GM10266 (cell line): ENCODE data around the gene ZNF669.
A peak's percentile ranks its signal among the peaks of the same experiment; 100 is the strongest.
"Not testable (repeated sequence)": the region's sequence is repeated elsewhere in the genome, so short reads cannot be mapped to it uniquely, and the experiment has no call there.

Source experiments
- DNase-seq: peaks from one replicate; pipeline ENCODE4 v3.0.0; 2012; ENCODE audit errors: extremely low spot score
- CTCF ChIP-seq: IDR thresholded peaks from 2 replicates; pipeline ENCODE4 v1.5.1; 2012; ENCODE audit warnings: mild to moderate bottlenecking, low read depth; ENCODE audit not compliant: control insufficient read depth, insufficient read depth; ENCODE audit errors: missing control alignments

ZNF669 gene

GRCh38 chr1:247121382-247121781, 17.2 kb upstream of the ZNF669 start:
- TF ChIP-seq CTCF, result no peak
- DNase-seq, result no peak

- DNase-seq, result not testable (repeated sequence)
Measured at GRCh38 chr1:247120408-247120668, 16.2 kb upstream of the ZNF669 start.

GRCh38 chr1:247119600-247120407, 15.6 kb upstream of the ZNF669 start:
- TF ChIP-seq CTCF, result no peak
- DNase-seq, result no peak

- peak; percentile 50 for DNase-seq
- TF ChIP-seq CTCF, result peak; percentile 6
Measured at GRCh38 chr1:247118946-247119446, 14.8 kb upstream of the ZNF669 start.

GRCh38 chr1:247115545-247115944, 11.4 kb upstream of the ZNF669 start:
- no peak for TF ChIP-seq CTCF
- DNase-seq, result no peak

GRCh38 chr1:247115141-247115510, 11.0 kb upstream of the ZNF669 start:
- no peak for TF ChIP-seq CTCF
- DNase-seq, result peak; percentile 19

- TF ChIP-seq CTCF, result no peak
- no peak for DNase-seq
Measured at GRCh38 chr1:247114351-247115140, 10.4 kb upstream of the ZNF669 start.
